WTC11 (cell line): Measurements from ENCODE around the gene OPCML. TPM values are rescaled to one million over a fixed set of nuclear protein-coding genes. Genes with fewer than 3 reads are reported as not detected.

Experiments
- ATAC-seq: fragments of 200-7000 bp; cut with Tn5 transposase; 2 replicates; pipeline ENCODE4 v1.10.0; 2021; ENCODE audit warnings: mild to moderate bottlenecking, moderate library complexity
- CTCF ChIA-PET: fragments of 300-600 bp; sonication (Branson Sonifier 250); formaldehyde crosslinking; loops from one replicate; lab custom pipeline; 2021; ENCODE audit warnings: antibody characterized with exemption; lab: Charles Lee
- POLR2A ChIA-PET: fragments of 350-600 bp; sonication (Branson Sonifier 250); formaldehyde crosslinking; loops from one replicate; lab custom pipeline; 2021; ENCODE audit warnings: antibody characterized with exemption; lab: Charles Lee
- DNase-seq: peaks from one replicate; pipeline ENCODE4 v3.0.0; 2021; ENCODE audit warnings: low spot score
- H3K27ac Mint-ChIP-seq: 2 replicates; pipeline ENCODE4 v1.8.0; 2021; ENCODE audit warnings: mixed read lengths
- H3K27me3 Mint-ChIP-seq: 2 replicates; pipeline ENCODE4 v1.8.0; 2021; ENCODE audit warnings: low read depth, mild to moderate bottlenecking, moderate library complexity, mixed read lengths
- H3K36me3 Mint-ChIP-seq: 2 replicates; pipeline ENCODE4 v1.8.0; 2021; ENCODE audit warnings: mixed read lengths
- H3K4me1 Mint-ChIP-seq: 2 replicates; pipeline ENCODE4 v1.8.0; 2022; ENCODE audit warnings: mixed read lengths
- H3K4me3 Mint-ChIP-seq: 2 replicates; pipeline ENCODE4 v1.8.0; 2021; ENCODE audit warnings: mild to moderate bottlenecking, moderate library complexity, mixed read lengths
- H3K9me3 Mint-ChIP-seq: 2 replicates; pipeline ENCODE4 v1.8.0; 2021; ENCODE audit warnings: mixed read lengths
- AFF4 ChIP-seq: sonication (generic); formaldehyde crosslinking; IDR thresholded peaks from 2 replicates; pipeline ENCODE4 v1.8.1; 2023; ENCODE audit warnings: mild to moderate bottlenecking, missing genetic modification reagents, borderline replicate concordance
- ATF2 ChIP-seq: sonication (generic); formaldehyde crosslinking; IDR thresholded peaks from 2 replicates; pipeline ENCODE4 v1.8.1; 2022; ENCODE audit warnings: low read depth, missing genetic modification reagents, borderline replicate concordance
- FOXP4 ChIP-seq: sonication (generic); formaldehyde crosslinking; IDR thresholded peaks from 2 replicates; pipeline ENCODE4 v1.8.0; 2022; ENCODE audit warnings: mild to moderate bottlenecking, missing genetic modification reagents
- MXD4 ChIP-seq: fragments of 250-450 bp; sonication (Bioruptor Pico); IDR thresholded peaks from 2 replicates; pipeline ENCODE4 v1.8.0; 2021; ENCODE audit warnings: mild to moderate bottlenecking, moderate library complexity, borderline replicate concordance
- MYBL2 ChIP-seq: sonication (generic); formaldehyde crosslinking; IDR thresholded peaks from 2 replicates; pipeline ENCODE4 v1.8.1; 2023; ENCODE audit warnings: mild to moderate bottlenecking, moderate library complexity, missing genetic modification reagents
- PRDM15 ChIP-seq: sonication (generic); formaldehyde crosslinking; IDR thresholded peaks from 2 replicates; pipeline ENCODE4 v1.8.0; 2022; ENCODE audit warnings: missing genetic modification reagents
- TCF7 ChIP-seq: sonication (generic); formaldehyde crosslinking; IDR thresholded peaks from 2 replicates; pipeline ENCODE4 v1.8.0; 2022; ENCODE audit warnings: mild to moderate bottlenecking, low read depth, missing genetic modification reagents, moderate library complexity
- ZNF219 ChIP-seq: sonication (generic); formaldehyde crosslinking; IDR thresholded peaks from 2 replicates; pipeline ENCODE4 v1.8.0; 2023; ENCODE audit warnings: missing genetic modification reagents, mild to moderate bottlenecking, borderline replicate concordance
- ZNF232 ChIP-seq: sonication (generic); formaldehyde crosslinking; IDR thresholded peaks from 2 replicates; pipeline ENCODE4 v1.8.0; 2022; ENCODE audit warnings: mild to moderate bottlenecking, missing genetic modification reagents
- total RNA-seq: library from RNA; stranded (reverse); gene quantifications from 3 replicates; pipeline ENCODE4 v1.2.3, GENCODE V29; 2021

OPCML gene
- total RNA-seq, 1 experiment from 2014 or later, result 1.5 TPM

GRCh38 chr11:132424433-132424832 lies 1107.9 kb downstream of the OPCML start (continued):
- TF ChIP-seq FOXP4 (CRISPR knock-in tag) (no peak), MXD4 (CRISPR knock-in tag) (no peak), ATF2 (CRISPR knock-in tag) (no peak)

- no peak overlapping the region for H3K27ac Mint-ChIP-seq
- no peak for ATAC-seq
- DNase-seq, result no peak
- no peak overlapping the region for H3K4me3 Mint-ChIP-seq
- H3K9me3 Mint-ChIP-seq, result no peaks in the 10 kb centered on the region
- H3K4me1 Mint-ChIP-seq, result peaks cover 9% of the 10 kb centered on the region
- ChIA-PET CTCF (interaction anchor here (0.9 kb wide), 1 partner anchor 21 kb away, joined by 3 read pairs; no protein-coding TSS in a partner anchor), POLR2A (no interaction called here)
- H3K27me3 Mint-ChIP-seq, result no peaks in the 10 kb centered on the region; the same call in 1 of the 2 replicates
- H3K36me3 Mint-ChIP-seq, result no peaks in the 10 kb centered on the region
- TF ChIP-seq AFF4 (CRISPR knock-in tag) (no peak), ZNF232 (CRISPR knock-in tag) (no peak), TCF7 (no peak), MYBL2 (CRISPR knock-in tag) (no peak)
These were observed 1109.0 kb downstream of the OPCML start for GRCh38 chr11:132423266-132423665.

- Mint-ChIP-seq H3K27ac (no peak overlapping the region), H3K27me3 (no peaks in the 10 kb centered on the region; the same call in 1 of the 2 replicates), H3K4me1 (peaks cover 9% of the 10 kb centered on the region), H3K4me3 (no peak overlapping the region), H3K9me3 (no peaks in the 10 kb centered on the region), H3K36me3 (no peaks in the 10 kb centered on the region)
- DNase-seq (no peak), ATAC-seq (no peak)
- no peak for TF ChIP-seq ZNF219
- peak; percentile 88 for TF ChIP-seq PRDM15
- POLR2A ChIA-PET, result no interaction called here
- CTCF ChIA-PET, result interaction anchor here (0.9 kb wide), 1 partner anchor 21 kb away, joined by 3 read pairs; no protein-coding TSS in a partner anchor
These were observed 1109.6 kb downstream of the OPCML start for GRCh38 chr11:132422722-132423121.
